GM19240 (cell line): ENCODE data around the gene EMC8.
"Not testable (repeated sequence)": the region's sequence is repeated elsewhere in the genome, so short reads cannot be mapped to it uniquely, and the experiment has no call there.

ENCODE experiments used
- DNase-seq: peaks from one replicate; pipeline ENCODE4 v3.0.0; 2011; ENCODE audit warnings: low spot score; ENCODE audit not compliant: insufficient read length

Gene EMC8

DNA sequence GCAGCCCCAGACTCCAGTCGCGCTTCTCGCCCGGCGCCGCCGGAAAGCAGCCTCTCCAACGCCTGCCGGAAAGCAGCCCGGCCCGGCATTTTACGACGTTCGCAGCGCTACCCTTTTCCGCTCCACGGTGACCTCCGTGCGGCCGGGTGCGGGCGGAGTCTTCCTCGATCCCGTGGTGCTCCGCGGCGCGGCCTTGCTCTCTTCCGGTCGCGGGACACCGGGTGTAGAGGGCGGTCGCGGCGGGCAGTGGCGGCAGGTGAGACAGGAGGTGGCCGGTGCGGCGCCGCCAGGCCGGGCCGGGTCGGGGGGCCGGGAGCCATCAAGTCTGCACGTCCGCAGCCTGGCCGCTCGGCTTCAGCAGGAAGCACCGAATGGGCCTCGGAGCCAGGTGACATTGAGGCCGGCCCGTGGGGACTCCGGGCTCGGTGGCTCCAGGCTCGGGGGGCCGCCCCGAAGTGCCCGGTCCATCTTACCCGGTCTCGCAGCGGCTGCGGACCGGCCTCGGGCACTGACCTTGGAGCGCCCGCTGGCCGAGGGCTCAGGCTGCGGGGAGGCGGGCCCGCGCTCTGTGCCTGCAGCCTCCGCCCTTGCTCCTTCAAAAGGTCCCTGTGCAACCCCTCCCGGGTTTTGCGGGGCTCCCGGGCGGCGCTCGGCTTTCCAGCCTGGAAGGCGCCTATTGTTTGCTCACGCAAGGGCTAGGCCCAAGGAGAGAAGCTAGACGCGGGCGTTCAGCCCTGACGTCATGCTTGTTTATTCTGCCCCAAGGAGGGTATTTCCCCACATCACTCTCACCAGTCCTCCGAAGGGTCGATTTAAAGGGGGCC lies at the start of gene EMC8, which contains the start of gene COX4I1:
TSS of gene EMC8 (minus strand) at position 48 of the 824 bp plus-strand sequence. CDS start 249 bp downstream, outside the sequence.
TSS of gene COX4I1 (plus strand) at position 199 of the 824 bp plus-strand sequence. CDS start 1,511 bp downstream, outside the sequence.
- DNase-seq = peak; percentile 92

DNA sequence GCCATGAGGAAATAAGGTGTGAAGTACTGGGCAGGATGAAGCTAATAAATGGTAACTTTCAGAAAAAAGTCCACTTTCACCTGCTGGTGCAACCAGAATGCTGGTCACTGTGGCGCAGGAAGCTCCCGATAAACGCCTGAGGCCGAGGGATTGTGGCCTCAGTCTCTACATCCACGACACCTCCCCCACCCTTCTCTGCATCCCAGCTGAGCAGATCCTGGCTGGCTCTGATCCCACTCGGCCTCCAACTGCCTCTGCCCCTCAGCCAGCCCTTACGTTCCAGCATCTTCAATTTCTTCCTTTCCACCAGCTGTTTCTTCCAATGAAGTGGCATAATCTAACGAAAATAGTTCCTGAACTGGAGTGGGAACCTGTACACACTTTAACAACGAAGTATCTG lies 49.6 kb upstream of the EMC8 start:
- no peak for DNase-seq

DNA sequence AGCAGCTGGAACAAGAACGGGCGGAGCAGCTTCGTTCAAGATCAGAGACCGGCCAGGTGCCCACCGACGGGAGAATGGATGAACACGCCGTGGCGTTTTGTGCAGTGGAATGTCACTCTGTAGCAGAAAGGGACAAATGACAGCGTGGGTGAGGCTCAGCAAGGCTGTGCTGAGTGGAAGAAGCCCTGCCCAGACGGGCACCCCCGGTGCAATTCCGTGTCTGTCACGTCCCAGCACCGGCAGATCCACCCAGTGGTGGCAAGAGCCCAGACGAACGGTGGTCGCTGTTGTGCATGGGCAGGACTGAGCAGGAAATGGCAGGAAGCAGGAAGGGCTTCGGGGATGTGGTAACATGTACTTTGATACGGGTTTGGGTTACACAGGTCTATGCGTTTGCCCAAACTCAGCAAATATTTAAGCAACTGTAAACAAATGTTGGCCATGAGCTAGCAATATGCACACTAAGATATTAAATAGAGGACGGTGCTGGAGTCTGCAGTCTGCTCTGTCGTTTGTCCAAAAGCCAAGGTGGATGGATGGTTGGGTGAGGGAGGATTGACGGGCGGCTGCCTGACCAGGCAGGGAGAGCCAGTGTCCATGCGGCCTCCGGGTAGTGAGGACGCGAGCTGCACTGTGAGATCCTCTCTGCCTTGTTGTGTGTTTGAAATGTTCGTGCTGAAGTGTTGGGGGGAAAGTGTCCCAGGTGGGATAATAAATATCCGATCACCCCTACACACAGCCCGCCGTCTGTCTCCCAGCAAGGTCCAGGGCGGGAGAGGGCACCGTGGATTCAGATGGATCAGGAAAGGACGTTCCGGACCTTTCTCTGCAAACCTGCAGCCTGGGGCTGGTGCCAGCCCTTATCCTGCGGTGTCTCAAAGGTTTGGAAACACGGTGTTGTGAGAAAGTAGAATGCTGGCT lies 48.6 kb upstream of the EMC8 start:
- no peak for DNase-seq

DNA sequence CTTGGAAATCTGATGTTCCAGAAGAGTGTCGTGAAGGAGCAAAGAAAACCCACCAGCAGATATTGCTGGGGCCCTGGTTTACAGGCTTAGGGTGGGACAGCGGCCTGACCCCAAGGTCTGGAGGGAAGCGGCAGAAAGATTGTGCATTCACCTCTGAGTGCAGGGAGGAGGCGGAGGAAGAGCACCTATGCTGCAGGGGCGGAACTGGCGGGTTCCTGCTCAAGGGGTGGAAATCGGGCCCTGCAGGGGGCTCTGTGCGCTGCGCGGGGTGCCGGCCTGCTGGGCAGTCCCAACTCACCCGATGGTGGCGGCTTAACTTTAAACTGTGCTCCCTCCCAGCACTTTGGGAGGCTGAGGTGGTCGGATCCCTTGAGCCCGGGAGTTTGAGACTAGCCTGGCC lies 47.7 kb upstream of the EMC8 start:
- no peak for DNase-seq

DNA sequence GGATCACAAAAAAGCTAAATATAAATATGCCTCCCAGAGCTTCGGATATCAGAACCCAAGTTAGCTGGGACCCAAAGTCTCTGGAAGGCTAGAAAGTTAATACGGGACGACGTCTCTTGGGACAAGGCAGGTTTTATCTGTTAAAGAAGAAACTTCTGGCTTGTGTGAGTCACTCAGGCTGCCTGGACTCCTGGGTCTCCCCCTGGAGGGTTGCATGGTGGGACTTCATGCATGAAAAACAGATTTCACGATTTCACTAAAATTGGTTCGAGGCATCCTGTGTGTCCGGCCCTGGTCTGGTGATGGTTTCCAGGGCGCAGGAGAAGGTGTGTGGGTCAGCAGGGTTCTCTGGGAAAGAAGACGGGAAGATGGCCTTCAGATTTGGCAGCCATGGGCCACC lies 47.1 kb upstream of the EMC8 start:
- DNase-seq = no peak

DNA sequence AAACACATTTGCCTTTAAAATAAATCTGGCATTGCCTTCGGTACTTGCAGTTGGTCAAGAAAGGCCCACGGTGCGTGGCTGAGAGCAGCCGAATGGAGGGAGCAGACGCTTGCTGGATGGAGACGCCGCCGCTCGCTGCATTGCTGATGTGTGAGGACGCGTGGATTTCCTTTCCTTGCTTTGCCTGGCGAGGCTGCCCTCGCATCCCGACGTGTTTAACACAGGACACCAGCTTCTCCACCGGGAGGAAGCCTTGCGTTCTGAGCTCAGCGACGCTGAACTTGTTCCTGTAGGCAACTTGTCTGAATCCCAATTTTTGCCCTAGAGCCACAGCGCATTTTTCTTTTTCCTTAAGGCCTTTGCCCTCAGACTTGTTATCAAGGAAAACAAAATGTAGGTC lies 45.9 kb upstream of the EMC8 start:
- no peak for DNase-seq

DNA sequence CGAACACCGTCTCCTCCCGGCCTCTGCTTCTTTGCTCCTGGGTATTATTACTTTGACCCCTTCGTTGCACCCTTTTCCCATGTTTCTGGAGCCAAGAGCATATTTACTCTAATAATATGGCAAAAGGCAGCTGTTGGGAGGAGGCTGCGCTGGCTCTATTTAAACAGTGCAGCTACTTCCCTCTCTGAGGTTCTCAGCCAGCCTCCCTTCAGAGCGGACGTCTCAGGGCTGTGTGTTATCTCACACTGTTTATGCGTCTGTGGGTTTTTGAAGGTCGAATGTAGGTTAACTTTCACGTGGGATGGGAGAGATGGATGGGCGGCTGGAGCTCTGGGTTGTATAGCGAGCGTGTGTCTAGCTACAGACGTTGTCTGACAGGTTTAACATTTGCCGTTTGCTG lies 45.4 kb upstream of the EMC8 start:
- no peak for DNase-seq

DNA sequence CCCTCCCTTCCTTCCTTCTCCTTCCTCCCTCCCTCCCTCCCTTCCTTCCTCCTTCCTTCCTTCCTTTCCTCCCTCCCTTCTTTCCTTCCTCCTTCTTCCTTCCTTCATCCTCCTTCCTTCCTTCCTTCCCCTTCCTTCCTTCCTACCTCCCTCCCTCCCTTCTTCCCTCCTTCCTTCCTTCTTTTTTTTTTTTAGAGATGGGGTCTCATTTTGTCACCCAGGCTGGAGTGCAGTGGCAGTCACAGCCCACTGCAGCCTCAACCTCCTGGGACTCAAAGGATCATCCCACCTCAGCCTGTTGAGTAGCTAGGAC lies 44.8 kb upstream of the EMC8 start:
- no peak for DNase-seq

DNA sequence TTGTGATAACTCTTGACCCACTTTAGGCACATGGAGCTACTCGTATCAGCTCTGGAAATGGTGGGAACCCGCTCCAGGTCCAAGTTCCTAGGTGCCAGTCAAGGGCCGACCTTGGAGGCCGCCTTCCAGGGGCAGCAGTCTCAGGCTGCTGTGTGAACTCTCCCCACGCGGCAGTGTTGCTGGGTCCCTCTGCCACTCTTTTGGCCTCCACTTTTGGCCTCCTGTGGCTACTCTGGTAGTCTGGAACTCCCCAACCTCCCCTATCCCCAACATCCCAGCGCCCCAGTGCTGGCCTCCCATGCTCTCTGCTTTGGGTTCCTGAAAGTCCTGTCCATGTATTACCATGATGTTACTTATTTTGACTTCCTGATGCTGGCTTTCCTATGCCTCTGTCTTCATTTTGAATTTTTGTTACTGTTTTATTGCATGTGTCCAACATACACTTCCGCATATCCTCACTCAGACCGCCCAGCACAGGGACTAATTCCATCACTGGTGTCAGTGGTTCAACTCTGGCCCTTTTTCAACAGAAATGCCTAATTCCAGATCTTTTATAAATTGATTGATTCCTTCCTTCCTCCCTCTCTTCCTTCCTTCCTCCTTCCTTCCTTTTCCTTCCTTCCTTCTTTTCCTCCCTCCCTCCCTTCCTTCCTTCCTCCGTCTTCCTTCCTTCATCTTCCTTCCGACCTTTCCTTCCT lies 44.3 kb upstream of the EMC8 start:
- DNase-seq = no peak

DNA sequence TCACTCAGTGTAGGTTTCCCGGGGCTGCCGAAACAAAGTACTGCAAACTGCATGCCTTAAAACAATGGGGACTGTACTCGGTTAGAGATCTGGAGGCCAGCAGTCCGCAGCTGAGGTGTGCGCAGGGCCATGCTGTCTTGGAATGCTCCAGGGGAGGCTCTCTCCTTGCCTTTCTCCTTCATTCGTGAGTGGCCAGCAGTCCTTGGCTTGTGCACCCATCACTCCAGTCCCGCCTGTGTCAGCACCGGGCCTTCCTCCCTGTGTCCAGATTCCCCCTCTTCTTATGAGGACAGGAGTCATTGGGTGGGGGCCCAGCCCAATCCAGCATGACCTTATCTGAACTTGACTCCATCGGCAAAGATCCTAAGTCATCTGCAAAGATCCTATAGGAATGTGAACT lies 43.5 kb upstream of the EMC8 start:
- DNase-seq = no peak

DNA sequence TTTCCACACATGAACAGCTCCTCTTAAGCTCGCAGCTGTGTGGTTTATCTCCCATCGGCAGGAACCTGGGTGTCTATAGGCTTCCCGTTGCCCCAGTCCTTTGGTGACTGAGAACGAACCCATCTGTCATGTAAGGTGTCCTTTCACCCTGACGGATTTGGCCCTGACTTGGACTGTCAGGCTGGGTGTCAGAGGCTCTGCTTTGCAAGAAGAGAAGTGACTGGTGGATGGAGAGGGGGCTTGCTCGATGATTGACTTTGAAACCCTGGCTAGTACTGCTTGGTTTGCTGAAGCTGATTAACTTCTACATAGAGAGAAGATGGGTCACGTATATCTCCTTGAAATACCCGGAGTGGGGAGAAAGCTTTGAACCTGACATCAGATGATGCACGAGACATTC lies 43.1 kb upstream of the EMC8 start:
- no peak for DNase-seq

DNA sequence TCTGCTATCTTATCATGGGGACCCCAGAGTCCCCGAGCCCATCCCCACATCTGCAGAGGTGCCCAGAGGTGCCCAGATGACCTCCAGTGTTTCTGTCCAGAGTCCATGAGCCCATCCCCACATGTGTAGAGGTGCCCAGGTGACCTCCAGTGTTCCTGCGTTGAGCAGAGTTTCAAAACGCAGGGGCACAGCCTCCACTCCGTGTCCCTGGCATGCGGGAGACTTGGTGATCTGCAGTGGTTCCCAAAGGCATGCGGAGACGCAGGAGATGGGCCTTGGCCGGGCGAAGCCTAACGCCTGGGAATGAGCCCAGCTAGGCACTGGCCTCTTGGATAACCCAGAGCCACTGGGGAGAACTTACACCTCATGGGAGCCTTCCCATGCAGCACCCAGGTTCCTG lies 41.5 kb upstream of the EMC8 start:
- DNase-seq = no peak

DNA sequence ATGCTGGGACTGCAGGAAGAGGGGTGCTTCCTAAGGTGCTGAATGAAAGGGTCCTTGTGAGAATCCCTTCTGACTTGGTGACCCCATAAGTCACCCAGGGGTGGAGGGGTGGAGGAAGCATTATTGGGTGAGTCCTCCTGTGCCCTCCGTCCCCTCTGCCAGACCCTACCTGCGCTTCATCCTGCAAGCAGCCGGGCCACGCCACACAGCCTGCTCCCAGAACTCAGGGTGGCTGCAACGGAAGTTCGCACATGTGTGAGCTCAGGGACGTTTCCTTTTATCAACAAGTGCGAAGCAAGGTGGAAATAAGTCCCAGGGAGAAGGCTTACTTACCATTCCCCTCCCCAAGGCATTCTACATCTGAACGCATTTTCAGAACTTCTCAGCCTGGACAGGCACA lies 41.1 kb upstream of the EMC8 start:
- DNase-seq = no peak

DNA sequence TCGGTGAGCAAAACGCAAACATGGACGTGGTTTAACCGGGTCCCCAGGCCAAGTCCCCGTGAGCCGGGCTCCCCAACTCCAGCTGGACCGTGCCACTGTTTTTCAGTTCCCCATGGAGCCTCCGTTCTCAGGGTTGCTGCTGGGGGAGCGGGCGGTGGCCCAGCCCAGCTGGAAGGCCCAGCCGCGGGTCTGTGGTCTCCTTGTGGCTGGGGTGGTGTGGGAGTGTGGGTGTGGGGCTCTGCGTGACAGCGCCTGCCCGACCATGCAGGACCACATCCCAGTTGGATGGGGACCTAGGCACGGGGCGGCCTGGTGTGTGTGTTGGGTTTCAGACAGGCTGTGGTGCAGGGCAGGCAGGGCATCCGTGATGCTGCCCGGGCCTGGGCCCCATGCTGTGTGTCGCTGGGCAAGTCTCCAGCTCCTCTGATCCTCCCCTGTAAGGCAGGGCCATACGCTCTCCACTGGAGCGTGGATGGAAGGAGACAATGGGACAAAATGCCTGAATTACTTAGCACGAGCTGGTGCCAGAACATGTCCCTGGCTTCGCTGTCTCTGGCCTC lies 40.4 kb upstream of the EMC8 start:
- DNase-seq = no peak

DNA sequence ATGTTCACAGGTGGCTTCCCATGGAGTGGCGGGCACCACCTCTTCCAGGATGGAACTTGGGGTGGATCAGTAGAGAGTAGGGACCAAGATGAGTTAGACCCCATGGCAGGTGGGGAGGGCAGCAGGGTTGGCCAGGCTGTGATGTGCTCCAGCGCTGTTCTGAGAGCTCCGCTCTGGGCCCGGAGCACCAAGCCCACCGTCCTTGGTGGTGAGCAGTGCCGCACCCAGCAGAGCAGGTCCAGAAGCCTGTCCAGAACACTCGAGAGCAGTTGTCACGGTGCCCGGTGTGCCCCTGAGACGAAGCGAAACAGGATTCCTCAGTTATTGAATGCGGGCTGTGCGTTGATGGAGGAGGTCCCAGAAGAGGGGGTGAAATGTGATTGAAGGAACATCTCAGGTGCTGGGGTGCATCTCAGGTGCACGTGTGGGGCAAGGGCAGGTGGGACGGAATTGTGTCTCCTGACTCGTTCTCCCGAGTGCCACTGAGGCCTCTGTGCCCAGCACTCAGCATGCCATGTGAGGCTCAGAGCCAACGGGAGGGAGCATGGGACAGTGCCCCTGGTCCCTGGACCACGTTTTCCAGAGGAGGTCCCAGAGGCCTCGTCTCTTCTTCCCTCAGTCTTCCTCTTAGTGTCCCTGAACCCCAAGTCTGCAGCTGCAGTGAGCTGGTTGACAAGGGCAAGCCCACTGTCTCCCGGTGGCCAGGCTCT lies 39.7 kb upstream of the EMC8 start:
- no peak for DNase-seq

DNA sequence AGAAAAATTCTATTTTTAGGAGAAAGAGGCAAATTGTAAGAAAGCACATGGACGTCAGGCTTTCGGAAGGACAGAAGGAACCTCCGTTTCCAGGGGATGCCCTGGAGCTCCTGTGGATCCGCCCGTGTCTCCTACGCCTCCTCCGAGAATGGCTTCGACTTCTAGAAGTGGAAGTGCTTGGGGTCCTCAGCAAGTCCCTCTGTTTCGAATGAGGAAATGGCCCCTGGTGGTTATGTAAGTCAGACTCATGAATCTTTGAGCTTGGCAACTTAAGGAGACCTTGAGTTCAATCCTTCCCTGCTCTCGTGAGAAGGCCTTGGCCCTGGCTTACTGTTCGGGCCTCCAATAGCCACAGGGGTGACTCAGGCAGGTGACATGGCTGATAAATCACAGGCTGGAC lies 39.0 kb upstream of the EMC8 start:
- no peak for DNase-seq

DNA sequence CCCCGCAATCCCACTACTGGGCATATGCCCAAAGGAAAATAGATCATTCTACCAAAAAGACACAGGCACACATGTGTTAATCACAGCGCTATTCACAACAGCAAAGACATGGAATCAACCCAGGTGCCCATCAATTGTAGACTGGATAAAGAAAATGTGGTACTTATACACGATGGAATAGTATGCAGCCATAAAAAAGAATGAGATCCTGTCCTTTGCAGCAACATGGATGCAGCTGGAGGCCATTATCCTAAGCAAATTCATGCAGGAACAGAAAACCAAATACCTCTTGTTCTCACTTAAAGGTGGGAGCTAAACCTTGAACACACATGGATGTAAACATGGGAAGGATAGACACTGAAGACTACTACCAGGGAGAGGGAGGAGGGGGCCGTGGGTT lies 38.3 kb upstream of the EMC8 start:
- not testable (repeated sequence) for DNase-seq

DNA sequence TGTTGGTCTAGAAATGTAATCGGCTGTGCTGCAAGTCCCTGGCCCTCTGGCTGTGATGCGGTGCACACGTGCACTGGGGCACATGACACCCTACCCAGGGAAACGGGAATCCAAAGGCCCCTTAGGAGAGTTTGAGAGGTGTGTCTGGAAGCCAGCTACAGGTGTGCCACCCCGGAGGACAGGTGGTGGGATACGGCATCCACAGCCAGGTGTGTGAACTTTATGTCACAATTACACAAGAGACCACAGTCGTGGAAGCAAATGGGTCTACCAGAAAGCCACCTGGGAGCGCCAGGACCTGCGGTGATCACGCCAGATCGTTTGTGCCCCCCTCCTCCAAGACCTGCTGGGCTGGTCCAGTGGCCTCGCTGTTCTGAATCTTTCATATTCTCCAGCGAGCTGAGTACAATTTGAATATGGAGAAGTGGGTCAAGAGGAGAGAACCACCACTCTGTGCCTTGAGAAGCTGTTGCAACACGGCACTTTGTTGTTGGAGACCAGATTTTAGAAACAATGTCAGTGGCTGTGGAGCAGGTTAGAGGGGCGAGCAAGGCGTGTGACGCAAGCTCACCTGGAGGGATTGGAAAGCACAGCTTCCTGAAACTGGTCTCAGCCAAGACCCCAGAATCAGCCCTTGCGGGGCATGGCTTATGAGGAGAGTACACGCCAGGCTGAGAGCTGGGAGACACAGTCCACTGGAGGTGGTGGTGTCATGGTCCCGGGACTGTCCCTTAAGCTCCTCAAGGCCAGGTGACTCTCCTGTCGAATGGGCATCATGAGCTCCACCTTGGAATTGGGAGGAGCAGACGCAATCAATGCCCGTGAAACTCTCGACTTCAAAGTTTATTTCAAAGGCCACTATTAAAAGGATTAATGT lies 37.6 kb upstream of the EMC8 start:
- DNase-seq = no peak

DNA sequence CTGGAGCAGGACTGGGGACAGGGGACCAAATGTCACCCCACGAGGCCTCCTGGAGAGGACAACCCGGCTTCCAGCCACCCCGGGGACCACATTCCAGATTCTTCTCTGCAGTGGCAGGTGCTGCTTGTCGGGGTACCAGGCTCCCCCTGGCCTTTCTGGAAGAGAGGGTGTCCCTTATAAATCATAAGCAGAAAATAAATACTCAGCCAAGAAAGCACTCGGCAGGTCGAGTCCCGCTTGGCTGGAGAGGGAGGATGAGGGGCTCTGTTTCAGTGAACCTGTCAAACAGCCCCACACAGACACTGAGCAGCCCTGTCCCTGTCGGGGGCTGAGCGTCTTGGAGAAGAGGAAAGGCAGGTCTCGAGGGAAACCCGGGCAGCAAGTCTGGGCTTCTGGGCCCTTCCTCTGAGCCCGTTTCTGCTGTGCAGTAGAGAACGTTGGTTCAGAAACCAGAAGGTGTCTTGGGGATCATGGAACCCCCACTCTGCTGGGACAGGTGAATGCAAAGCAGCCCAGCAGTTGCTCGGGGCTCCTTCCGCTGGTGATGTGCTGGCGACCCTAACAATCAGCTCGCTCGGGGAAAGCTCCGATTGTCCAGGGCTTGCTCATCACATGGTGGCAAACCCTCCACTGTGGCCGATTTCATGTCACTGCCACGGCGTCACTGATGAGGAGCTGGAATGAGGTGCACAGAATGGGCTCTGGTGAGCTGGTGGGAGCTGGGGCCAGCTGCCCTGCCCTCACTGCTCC lies 36.8 kb upstream of the EMC8 start:
- no peak for DNase-seq
